ENCODE data around the gene APOC4.

The APOC4 gene

GRCh38 chr19:44992336-44993163, 50.5 kb downstream of the APOC4 start:
- DNase-seq (ENCODE audit: low read depth in 1 of 2, low spot score in 1 of 2): no peak

DNA sequence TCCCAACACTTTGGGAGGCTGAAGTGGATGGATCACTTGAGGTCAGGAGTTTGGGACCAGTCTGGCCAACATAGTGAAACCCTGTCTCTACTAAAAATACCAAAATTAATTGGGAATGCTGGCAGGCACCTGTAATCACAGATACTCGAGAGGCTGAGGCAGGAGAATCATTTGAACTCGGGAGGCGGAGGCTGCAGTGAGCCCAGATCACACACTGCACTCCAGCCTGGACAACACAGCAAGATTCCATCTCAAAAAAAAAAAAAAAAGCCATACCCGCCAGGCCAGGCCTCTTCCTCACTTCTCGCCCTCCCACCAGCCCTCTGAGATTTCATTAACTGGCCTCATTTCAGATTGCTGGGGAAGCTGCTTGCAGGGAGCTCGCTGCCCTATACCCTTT, 51.5 kb downstream of the APOC4 start:
- no peak for DNase-seq (ENCODE audit: low read depth in 1 of 2, low spot score in 1 of 2)

- DNase-seq (ENCODE audit: low read depth in 1 of 2, low spot score in 1 of 2): no peak
Observed at GRCh38 chr19:44993926-44994537, 52.0 kb downstream of the APOC4 start.
